NT2/D1 (cell line): ENCODE results near the gene ARHGEF9.
A peak's percentile ranks its signal among the peaks of the same experiment; 100 is the strongest.
"Not testable (repeated sequence)": the region's sequence is repeated elsewhere in the genome, so short reads cannot be mapped to it uniquely, and the experiment has no call there.

ENCODE experiments used
- DNase-seq: peaks from one replicate; pipeline ENCODE4 v3.0.0-alpha.2; 2011; ENCODE audit warnings: low read depth, low spot score
- H3K27me3 ChIP-seq: 2 replicates; pipeline ENCODE4 v1.6.0; 2011; ENCODE audit warnings: mild to moderate bottlenecking; ENCODE audit not compliant: insufficient read length, insufficient read depth
- H3K36me3 ChIP-seq: 2 replicates; pipeline ENCODE4 v1.6.1; 2011; ENCODE audit warnings: mild to moderate bottlenecking, low read length, mixed read lengths; ENCODE audit not compliant: insufficient read depth, insufficient read length
- H3K4me1 ChIP-seq: 2 replicates; pipeline ENCODE4 v1.5.1; 2011; ENCODE audit not compliant: insufficient read depth, insufficient read length
- H3K4me3 ChIP-seq: 2 replicates; pipeline ENCODE4 v1.5.1; 2011; ENCODE audit warnings: low read depth; ENCODE audit not compliant: insufficient read length
- H3K9ac ChIP-seq: 2 replicates; pipeline ENCODE4 v1.6.0; 2011; ENCODE audit warnings: low read depth; ENCODE audit not compliant: insufficient read length
- H3K9me3 ChIP-seq: 2 replicates; pipeline ENCODE4 v1.5.1; 2011; ENCODE audit warnings: mild to moderate bottlenecking, low read length; ENCODE audit not compliant: insufficient read depth
- SUZ12 ChIP-seq: IDR thresholded peaks from 2 replicates; pipeline ENCODE4 v1.6.1; 2011; ENCODE audit not compliant: insufficient read length, insufficient read depth; ENCODE audit errors: extremely low read depth
- YY1 ChIP-seq: IDR thresholded peaks from 2 replicates; pipeline ENCODE4 v1.6.1; 2011; ENCODE audit not compliant: insufficient read length, insufficient read depth
- ZNF274 ChIP-seq: IDR thresholded peaks from 2 replicates; pipeline ENCODE4 v1.6.1; 2011; ENCODE audit warnings: mild to moderate bottlenecking, low read depth, low read length

ARHGEF9 gene

GRCh38 chrX:63784902-63785707 lies at the start of gene ARHGEF9:
Gene ARHGEF9, minus strand, starts transcription at chrX:63785214. Its CDS starts 69 bp downstream, at chrX:63785145.
- H3K4me1 ChIP-seq = no peaks in the 10 kb centered on the region
- H3K9ac ChIP-seq = peak within 1 kb of the TSS; percentile 94
- no peak for TF ChIP-seq ZNF274
- no peak for TF ChIP-seq SUZ12
- no peak for TF ChIP-seq YY1
- peaks cover 5% of the 10 kb centered on the region for H3K36me3 ChIP-seq
- H3K4me3 ChIP-seq = peak within 1 kb of the TSS; percentile 82
- peaks cover 23% of the 10 kb centered on the region; the same call in 1 of the 2 replicates for H3K9me3 ChIP-seq
- peak; percentile 60 for DNase-seq
- H3K27me3 ChIP-seq = no peaks in the 10 kb centered on the region

DNA sequence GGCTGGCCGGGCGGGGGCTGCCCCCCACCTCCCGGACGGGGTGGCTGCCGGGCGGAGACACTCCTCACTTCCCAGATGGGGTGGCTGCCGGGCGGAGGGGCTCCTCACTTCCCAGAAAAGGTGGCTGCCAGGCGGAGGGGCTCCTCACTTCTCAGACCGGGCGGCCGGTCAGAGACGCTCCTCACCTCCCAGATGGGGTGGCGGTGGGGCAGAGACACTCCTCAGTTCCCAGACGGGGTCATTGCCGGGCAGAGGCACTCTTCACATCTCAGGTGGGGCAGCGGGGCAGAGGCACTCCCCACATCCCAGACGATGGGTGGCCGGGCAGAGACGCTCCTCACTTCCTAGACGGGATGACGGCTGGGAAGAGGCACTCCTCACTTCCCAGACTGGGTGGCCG lies 40.4 kb upstream of the ARHGEF9 start:
- not testable (repeated sequence) for H3K4me1 ChIP-seq, H3K27me3 ChIP-seq, DNase-seq, H3K9me3 ChIP-seq, H3K4me3 ChIP-seq, H3K36me3 ChIP-seq, H3K9ac ChIP-seq

DNA sequence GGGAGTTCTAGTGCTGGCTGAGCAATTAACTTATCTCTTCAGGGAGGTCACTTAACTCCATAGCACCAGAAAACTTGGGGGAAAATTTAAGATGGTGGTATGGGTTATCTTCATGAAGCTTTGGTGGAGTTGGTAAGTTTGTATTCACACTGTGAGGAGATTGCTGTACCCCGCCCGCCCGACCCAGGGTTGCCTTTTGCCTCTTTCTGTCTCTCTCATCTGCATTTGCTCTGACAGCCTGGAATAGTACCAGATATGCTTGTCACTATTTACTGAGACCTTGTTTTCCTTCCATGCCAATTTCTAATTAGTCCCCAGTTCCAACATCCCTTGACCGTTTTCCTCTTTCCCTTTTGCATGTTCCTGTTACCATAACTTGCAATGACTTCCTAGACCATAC lies 33.1 kb upstream of the ARHGEF9 start:
- Histone ChIP-seq H3K36me3 (no peaks in the 10 kb centered on the region), H3K27me3 (no peaks in the 10 kb centered on the region), H3K4me1 (no peaks in the 10 kb centered on the region), H3K9ac (no peak overlapping the region), H3K9me3 (no peaks in the 10 kb centered on the region), H3K4me3 (no peak overlapping the region)
- DNase-seq = no peak
- TF ChIP-seq ZNF274 (no peak), SUZ12 (no peak)

DNA sequence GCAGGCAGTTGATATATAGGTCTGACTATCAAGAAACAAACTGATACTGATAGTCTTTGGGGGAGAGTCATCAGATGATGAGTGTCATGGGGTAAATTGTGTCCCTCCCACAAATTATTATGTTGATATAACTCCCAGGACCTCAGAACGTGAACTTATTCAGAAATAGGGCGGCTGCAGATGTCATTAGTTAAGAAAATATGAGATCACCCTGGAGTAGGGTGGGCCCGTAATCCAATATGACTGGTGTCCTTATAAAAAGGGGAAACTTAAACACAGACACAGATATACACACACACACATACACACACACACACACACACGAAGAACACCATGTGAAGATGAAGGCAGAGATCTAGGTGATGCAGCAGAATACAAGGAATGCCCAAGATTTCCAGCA lies 32.7 kb upstream of the ARHGEF9 start:
- Histone ChIP-seq H3K4me1 (no peaks in the 10 kb centered on the region), H3K9ac (no peak overlapping the region), H3K27me3 (no peaks in the 10 kb centered on the region), H3K4me3 (no peak overlapping the region), H3K9me3 (no peaks in the 10 kb centered on the region), H3K36me3 (no peaks in the 10 kb centered on the region)
- TF ChIP-seq YY1 (no peak), ZNF274 (no peak), SUZ12 (no peak)
- no peak for DNase-seq

DNA sequence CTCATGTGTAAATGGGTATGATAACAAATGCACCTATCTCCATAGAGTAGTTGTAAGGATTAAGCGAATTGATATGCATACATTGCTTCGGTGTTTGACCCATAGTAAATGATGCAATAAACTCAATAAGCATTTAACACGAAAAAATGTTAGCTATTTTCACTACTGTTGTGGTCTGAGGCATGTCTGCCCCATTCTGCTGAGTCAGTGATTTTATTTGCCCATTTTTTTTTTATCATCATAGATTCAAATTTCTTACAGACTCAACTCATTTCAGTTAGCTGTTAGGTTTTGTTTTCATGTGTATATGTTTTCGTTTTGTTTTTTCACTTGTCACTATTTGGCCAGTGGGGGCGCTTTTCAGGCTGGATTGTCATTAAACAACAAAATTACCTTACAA lies 27.8 kb upstream of the ARHGEF9 start:
- Histone ChIP-seq H3K36me3 (no peaks in the 10 kb centered on the region), H3K4me1 (no peaks in the 10 kb centered on the region), H3K4me3 (no peak overlapping the region), H3K9ac (no peak overlapping the region), H3K9me3 (no peaks in the 10 kb centered on the region), H3K27me3 (no peaks in the 10 kb centered on the region)
- DNase-seq = no peak
- TF ChIP-seq YY1 = no peak
- TF ChIP-seq SUZ12 = no peak
- TF ChIP-seq ZNF274 = no peak

DNA sequence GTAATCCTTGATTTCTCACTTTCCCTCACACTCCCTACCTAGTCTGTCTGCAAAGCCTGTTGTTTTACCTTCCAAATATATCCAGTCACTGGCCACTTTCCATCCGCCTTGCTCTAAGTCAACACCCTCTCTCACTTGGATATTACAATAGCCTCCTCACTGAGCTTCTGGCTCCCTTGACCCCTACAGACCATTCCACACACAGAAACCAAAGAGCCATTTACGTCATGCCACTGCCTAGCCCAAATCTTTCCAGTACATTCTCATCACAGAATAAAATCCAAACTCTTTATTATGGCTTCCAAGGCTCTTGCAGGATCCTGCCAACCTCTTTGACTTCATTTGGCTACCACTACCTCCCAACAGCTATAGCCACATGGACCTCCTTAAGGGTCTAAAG lies 25.7 kb upstream of the ARHGEF9 start:
- Histone ChIP-seq H3K4me1 (no peaks in the 10 kb centered on the region), H3K4me3 (no peak overlapping the region), H3K36me3 (no peaks in the 10 kb centered on the region), H3K9ac (no peak overlapping the region), H3K27me3 (no peaks in the 10 kb centered on the region), H3K9me3 (no peaks in the 10 kb centered on the region)
- TF ChIP-seq YY1 (no peak), SUZ12 (no peak), ZNF274 (no peak)
- no peak for DNase-seq

- H3K9ac ChIP-seq = no peak overlapping the region
- no peaks in the 10 kb centered on the region for H3K4me1 ChIP-seq
- H3K9me3 ChIP-seq = no peaks in the 10 kb centered on the region
- no peak for DNase-seq
- no peaks in the 10 kb centered on the region for H3K27me3 ChIP-seq
- no peaks in the 10 kb centered on the region for H3K36me3 ChIP-seq
- TF ChIP-seq YY1 (no peak), ZNF274 (no peak), SUZ12 (no peak)
- H3K4me3 ChIP-seq = no peak overlapping the region
These were observed 24.2 kb upstream of the ARHGEF9 start for GRCh38 chrX:63809173-63809572.

DNA sequence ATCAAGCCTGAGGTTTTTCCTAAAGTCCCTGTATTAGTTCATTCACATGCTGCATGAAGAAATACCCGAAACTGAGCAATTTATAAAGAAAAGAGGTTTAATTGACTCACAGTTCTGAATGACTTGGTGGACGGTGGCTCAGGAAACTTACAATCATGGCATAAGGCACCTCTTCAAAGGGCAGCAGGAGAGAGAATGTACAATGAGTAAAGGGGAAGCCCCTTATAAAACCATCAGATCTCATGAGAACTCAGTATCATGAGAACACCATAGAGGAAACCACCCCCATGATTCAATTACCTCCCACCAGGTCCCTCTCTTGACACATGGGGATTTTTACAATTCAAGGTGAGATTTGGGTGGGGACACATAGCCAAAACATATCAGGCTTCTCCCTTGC lies 10.4 kb upstream of the ARHGEF9 start:
- DNase-seq, H3K9me3 ChIP-seq, H3K36me3 ChIP-seq, H3K9ac ChIP-seq, H3K27me3 ChIP-seq, H3K4me3 ChIP-seq, H3K4me1 ChIP-seq: not testable (repeated sequence)
